NCI-H345 treated with DMSO at 0.1 percent for 48 hours (cell line): ENCODE data around the gene FOXO3.
"Not testable (repeated sequence)": the region's sequence is repeated elsewhere in the genome, so short reads cannot be mapped to it uniquely, and the experiment has no call there.

ENCODE experiments used
- DNase-seq: peaks from one replicate; lab custom pipeline; 2025; ENCODE audit not compliant: unreplicated experiment; lab: John Stamatoyannopoulos, UW

FOXO3 gene

GRCh38 chr6:108655806-108656651, 95.3 kb downstream of the FOXO3 start:
- peak; percentile 45 for DNase-seq

GRCh38 chr6:108656836-108657235, 96.1 kb downstream of the FOXO3 start:
- DNase-seq = no peak

- no peak for DNase-seq
Observed at GRCh38 chr6:108658174-108658573, 97.5 kb downstream of the FOXO3 start.

- not testable (repeated sequence) for DNase-seq
Observed at GRCh38 chr6:108658785-108659184, 98.1 kb downstream of the FOXO3 start.

GRCh38 chr6:108660251-108660650, 99.5 kb downstream of the FOXO3 start:
- no peak for DNase-seq

- DNase-seq = no peak
Observed at GRCh38 chr6:108661430-108661829, 100.7 kb downstream of the FOXO3 start.

- DNase-seq = no peak
Observed at GRCh38 chr6:108661982-108662381, 101.3 kb downstream of the FOXO3 start.

GRCh38 chr6:108662702-108663101, 102.0 kb downstream of the FOXO3 start:
- no peak for DNase-seq

GRCh38 chr6:108663494-108664064, 102.9 kb downstream of the FOXO3 start:
- not testable (repeated sequence) for DNase-seq

- DNase-seq = no peak
Observed at GRCh38 chr6:108665495-108666196, 104.9 kb downstream of the FOXO3 start.

- DNase-seq = no peak
Observed at GRCh38 chr6:108666656-108667260, 106.0 kb downstream of the FOXO3 start.

GRCh38 chr6:108667993-108668392, 107.3 kb downstream of the FOXO3 start:
- DNase-seq = no peak

GRCh38 chr6:108669673-108670072, 109.0 kb downstream of the FOXO3 start:
- no peak for DNase-seq

- DNase-seq = no peak
Observed at GRCh38 chr6:108671175-108671574, 110.5 kb downstream of the FOXO3 start.

- DNase-seq = no peak
Observed at GRCh38 chr6:108671790-108672189, 111.1 kb downstream of the FOXO3 start.

GRCh38 chr6:108672641-108673040, 111.9 kb downstream of the FOXO3 start:
- no peak for DNase-seq

GRCh38 chr6:108673153-108673552, 112.4 kb downstream of the FOXO3 start:
- no peak for DNase-seq

GRCh38 chr6:108673602-108674001, 112.9 kb downstream of the FOXO3 start:
- DNase-seq = no peak

GRCh38 chr6:108675226-108676200, 114.8 kb downstream of the FOXO3 start:
- DNase-seq = no peak

- DNase-seq = no peak
Observed at GRCh38 chr6:108676555-108676954, 115.8 kb downstream of the FOXO3 start.
